Measurements from ENCODE around the gene AKT2.

GRCh38 chr19:40331052-40331451, 45.9 kb upstream of the AKT2 start:
- TF ChIP-seq CTCF (IDR thresholded peaks at IDR 0.05) (no peak), ZFX (IDR thresholded peaks at IDR 0.05; ENCODE audit: borderline replicate concordance) (no peak)

All from 22Rv1 (cell line).